Vagina (tissue), 2 donors: ENCODE data around the gene LHFPL2.

Source experiments
- POLR2A ChIP-seq, 2 donors: fragments of 450-650 bp; IDR thresholded peaks; one replicate each; pipeline ENCODE4 v1.6.1; 2017; ENCODE audit warnings: antibody characterized with exemption in 2 of 2, mild to moderate bottlenecking in 2 of 2, moderate library complexity in 2 of 2
- POLR2AphosphoS5 ChIP-seq, 2 donors: sonication (generic); formaldehyde crosslinking; IDR thresholded peaks; one replicate each; pipeline ENCODE4 v1.9.0; 2017; ENCODE audit warnings: antibody characterized with exemption in 2 of 2, mild to moderate bottlenecking in 2 of 2, low read depth in 1 of 2; ENCODE audit not compliant: insufficient read depth in 1 of 2
- TF ChIP-seq, protein P1 (sequence below), 3 experiments: fragments of 450-650 bp in 2 of 3; fragments of 200-600 bp in 1 of 3; sonication (generic) in 1 of 3; IDR thresholded peaks; one replicate each; pipeline ENCODE4 v1.5.1; 2017 to 2019; ENCODE audit warnings: antibody characterized with exemption in 3 of 3, mild to moderate bottlenecking in 2 of 3, moderate library complexity in 2 of 3

DNA sequence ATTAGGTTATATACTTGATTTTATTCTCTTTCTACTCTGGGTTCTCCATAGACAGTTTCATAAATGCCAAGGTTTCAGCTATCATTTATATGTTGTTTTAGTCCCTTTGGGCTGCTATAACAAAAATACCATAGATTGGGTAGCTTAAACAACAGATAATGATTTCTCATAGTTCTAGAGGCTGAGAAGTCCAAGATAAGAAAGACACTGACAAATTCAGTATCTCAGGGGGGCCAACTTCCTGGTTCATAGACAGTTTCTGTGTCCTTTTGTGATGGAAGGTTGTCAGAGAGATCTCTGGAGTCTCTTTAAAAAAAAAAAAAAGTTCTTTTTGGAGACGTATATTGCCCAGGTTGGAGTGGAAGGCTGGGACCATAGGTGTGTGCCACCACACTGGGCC lies 174.8 kb downstream of the LHFPL2 start:
- TF ChIP-seq POLR2A (IDR thresholded peaks at IDR 0.05) (no peak), POLR2AphosphoS5 (IDR thresholded peaks at IDR 0.05; ENCODE audit: insufficient read depth in 1 of 2, low read depth in 1 of 2) (no peak)
- TF ChIP-seq, protein P1, sequence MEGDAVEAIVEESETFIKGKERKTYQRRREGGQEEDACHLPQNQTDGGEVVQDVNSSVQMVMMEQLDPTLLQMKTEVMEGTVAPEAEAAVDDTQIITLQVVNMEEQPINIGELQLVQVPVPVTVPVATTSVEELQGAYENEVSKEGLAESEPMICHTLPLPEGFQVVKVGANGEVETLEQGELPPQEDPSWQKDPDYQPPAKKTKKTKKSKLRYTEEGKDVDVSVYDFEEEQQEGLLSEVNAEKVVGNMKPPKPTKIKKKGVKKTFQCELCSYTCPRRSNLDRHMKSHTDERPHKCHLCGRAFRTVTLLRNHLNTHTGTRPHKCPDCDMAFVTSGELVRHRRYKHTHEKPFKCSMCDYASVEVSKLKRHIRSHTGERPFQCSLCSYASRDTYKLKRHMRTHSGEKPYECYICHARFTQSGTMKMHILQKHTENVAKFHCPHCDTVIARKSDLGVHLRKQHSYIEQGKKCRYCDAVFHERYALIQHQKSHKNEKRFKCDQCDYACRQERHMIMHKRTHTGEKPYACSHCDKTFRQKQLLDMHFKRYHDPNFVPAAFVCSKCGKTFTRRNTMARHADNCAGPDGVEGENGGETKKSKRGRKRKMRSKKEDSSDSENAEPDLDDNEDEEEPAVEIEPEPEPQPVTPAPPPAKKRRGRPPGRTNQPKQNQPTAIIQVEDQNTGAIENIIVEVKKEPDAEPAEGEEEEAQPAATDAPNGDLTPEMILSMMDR (IDR thresholded peaks at IDR 0.05), result no peak
